H1 (cell line): ENCODE results near the gene ADCY6. TPM values are rescaled to one million over a fixed set of nuclear protein-coding genes. Genes with fewer than 3 reads are reported as not detected.
A peak's percentile ranks its signal among the peaks of the same experiment; 100 is the strongest.

Experiments
- BACH1 ChIP-seq: IDR thresholded peaks from 2 replicates; pipeline ENCODE4 v1.6.1; 2012; ENCODE audit warnings: low read length, improper control_type of control experiment
- CHD1 ChIP-seq: IDR thresholded peaks from 2 replicates; pipeline ENCODE4 v1.6.1; 2012; ENCODE audit warnings: low read depth, low read length, improper control_type of control experiment
- GTF2F1 ChIP-seq: IDR thresholded peaks from 2 replicates; pipeline ENCODE4 v1.6.1; 2012; ENCODE audit warnings: low read depth, low read length, improper control_type of control experiment, borderline replicate concordance
- NRF1 ChIP-seq: IDR thresholded peaks from 2 replicates; pipeline ENCODE4 v1.6.1; 2011; ENCODE audit warnings: mild to moderate bottlenecking, low read depth, low read length, improper control_type of control experiment
- PHF8 ChIP-seq: fragments of 200-600 bp; sonication (generic); conservative IDR thresholded peaks from 2 replicates; pipeline ENCODE4 v1.7.1; 2012; ENCODE audit warnings: low read depth, mild to moderate bottlenecking, inconsistent platforms, low read length, moderate library complexity
- POU5F1 ChIP-seq: IDR thresholded peaks from 2 replicates; pipeline ENCODE4 v1.6.1; 2011; ENCODE audit warnings: low read depth, mild to moderate bottlenecking, low read length, moderate library complexity
- RAD21 ChIP-seq, 2 experiments: IDR thresholded peaks in 1 of 2; conservative IDR thresholded peaks in 1 of 2; 2 replicates each; pipeline ENCODE4 v1.6.1; 2011; ENCODE audit warnings: low read depth in 2 of 2, low read length in 2 of 2, improper control_type of control experiment in 1 of 2, inconsistent platforms in 1 of 2, mild to moderate bottlenecking in 1 of 2, moderate library complexity in 1 of 2
- SP1 ChIP-seq: IDR thresholded peaks from 2 replicates; pipeline ENCODE4 v1.6.1; 2011; ENCODE audit warnings: low read depth, low read length
- TBP ChIP-seq: IDR thresholded peaks from 2 replicates; pipeline ENCODE4 v1.6.1; 2011; ENCODE audit warnings: low read depth, low read length, improper control_type of control experiment
- TCF12 ChIP-seq: IDR thresholded peaks from 2 replicates; pipeline ENCODE4 v1.6.1; 2011; ENCODE audit warnings: low read depth, mild to moderate bottlenecking, low read length
- polyA plus RNA-seq, 7 experiments: library from polyadenylated mRNA; depleted of rRNA in 3 of 7; stranded (reverse) in 5 of 7; unstranded in 2 of 7; fragments of >200 nt in 5 of 7; fragments of 200-250 nt in 2 of 7; gene quantifications; 1 replicate in 5 of 7; 2 replicates in 1 of 7; 4 replicates in 1 of 7; pipeline versions ENCODE4 v1.2.1 to v1.2.3, GENCODE V29; 2011 to 2013; ENCODE audit warnings: missing spikeins in 2 of 7, mixed read lengths in 2 of 7
- total RNA-seq: library from RNA; stranded (reverse); fragmentation: NEBNext Ultra II Directional; extraction: Animal tissue kit (Norgen Biotek cat#: 25700); gene quantifications from 2 replicates; pipeline ENCODE4 v1.2.1, GENCODE V29; 2021
- TF ChIP-seq, protein P1 (sequence below): IDR thresholded peaks from 2 replicates; pipeline ENCODE4 v1.6.1; 2011; ENCODE audit warnings: low read length, improper control_type of control experiment
- TF ChIP-seq, protein P2 (sequence below): IDR thresholded peaks from 2 replicates; pipeline ENCODE4 v1.6.1; 2012; ENCODE audit warnings: inconsistent platforms

The ADCY6 gene
- total and polyA plus RNA-seq, 2 of the 8 experiments (the other 6 are each of a cell fraction or from before 2014, with no cell fraction given): 11.7 to 17.5 TPM

DNA sequence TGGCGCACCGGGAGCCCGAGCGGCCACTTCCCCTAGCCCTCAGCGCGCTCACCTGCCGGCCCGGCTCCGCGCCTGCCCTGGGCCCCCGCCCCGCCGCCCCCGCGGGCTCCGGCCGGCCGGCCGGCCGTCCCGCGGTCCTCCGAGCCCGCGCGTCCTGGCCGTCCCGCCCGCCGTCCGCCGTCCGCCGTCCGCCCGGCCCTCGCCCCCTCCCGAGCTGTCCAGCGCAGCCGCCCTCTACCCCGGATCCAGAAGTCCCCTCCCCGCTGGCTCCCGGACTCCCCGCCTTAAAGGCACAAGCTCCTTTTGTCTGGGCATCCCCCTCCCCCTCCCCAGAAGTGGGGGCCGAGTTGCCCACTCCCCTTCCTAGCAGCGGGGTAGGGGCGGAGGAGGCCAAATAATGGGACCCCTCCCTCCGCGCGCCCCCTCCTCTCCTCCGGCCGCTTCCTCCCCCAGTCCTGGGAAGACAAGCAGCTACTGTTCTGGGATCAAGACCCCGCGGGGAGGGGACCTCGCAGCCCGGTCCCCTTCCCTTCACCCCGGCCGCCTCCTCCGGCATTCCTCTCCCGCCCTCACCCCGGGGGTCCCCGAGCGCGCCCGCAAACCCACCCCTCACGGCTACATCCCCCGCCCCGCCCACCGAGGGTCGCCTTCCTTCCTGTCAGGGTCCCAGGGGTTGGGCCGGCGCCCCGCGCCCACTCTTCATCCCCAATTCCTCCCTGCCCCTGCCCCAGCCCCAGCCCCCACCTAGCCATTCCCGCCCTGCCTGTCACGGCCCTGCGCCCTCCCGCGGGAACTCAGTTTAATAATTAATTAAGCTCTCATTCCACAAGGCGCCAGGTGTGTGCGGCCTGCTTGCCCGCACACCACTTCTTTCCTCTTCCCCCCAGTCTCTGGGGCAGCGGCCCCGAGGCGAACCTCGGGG lies at the start of gene ADCY6 (continued):
- TF ChIP-seq, protein P1, sequence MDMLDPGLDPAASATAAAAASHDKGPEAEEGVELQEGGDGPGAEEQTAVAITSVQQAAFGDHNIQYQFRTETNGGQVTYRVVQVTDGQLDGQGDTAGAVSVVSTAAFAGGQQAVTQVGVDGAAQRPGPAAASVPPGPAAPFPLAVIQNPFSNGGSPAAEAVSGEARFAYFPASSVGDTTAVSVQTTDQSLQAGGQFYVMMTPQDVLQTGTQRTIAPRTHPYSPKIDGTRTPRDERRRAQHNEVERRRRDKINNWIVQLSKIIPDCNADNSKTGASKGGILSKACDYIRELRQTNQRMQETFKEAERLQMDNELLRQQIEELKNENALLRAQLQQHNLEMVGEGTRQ: no peak
- TF ChIP-seq PHF8 (peak; percentile 26; the same call in 1 of the 2 replicates), BACH1 (no peak), NRF1 (no peak), TBP (no peak), POU5F1 (no peak), GTF2F1 (no peak), SP1 (no peak), RAD21 (IDR thresholded peaks at IDR 0.05 in 1 of 2, conservative IDR thresholded peaks at IDR 0.05 in 1 of 2; ENCODE audit: low read depth in 2 of 2, low read length in 2 of 2) (no peak), TCF12 (0 out of 2 replicates have a peak, but pooled peaks have one; percentile 3), CHD1 (no peak)
- TF ChIP-seq, protein P2, sequence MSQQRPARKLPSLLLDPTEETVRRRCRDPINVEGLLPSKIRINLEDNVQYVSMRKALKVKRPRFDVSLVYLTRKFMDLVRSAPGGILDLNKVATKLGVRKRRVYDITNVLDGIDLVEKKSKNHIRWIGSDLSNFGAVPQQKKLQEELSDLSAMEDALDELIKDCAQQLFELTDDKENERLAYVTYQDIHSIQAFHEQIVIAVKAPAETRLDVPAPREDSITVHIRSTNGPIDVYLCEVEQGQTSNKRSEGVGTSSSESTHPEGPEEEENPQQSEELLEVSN: no peak
